Psoas muscle (tissue), 8 donors: Measurements from ENCODE around the gene FIG4. TPM values are rescaled to one million over a fixed set of nuclear protein-coding genes. Genes with fewer than 3 reads are reported as not detected.

ENCODE experiments used
- ATAC-seq, 4 donors: fragments of 200-7000 bp; cut with Tn5 transposase; one replicate each; pipeline ENCODE4 v1.9.1; 2020; ENCODE audit warnings: moderate library complexity in 3 of 4, mild to moderate bottlenecking in 2 of 4
- DNase-seq, 2 donors: peaks; one replicate each; pipeline ENCODE4 v3.0.0-alpha.2; 2020
- H3K27ac ChIP-seq: fragments of 200-600 bp; one replicate; pipeline ENCODE4 v1.8.0; 2022
- H3K27me3 ChIP-seq, 3 donors: fragments of 200-600 bp in 1 of 3; one replicate each; pipeline versions ENCODE4 v1.6.1 to v1.8.0; 2013 to 2022; ENCODE audit warnings: low read length in 2 of 3, mild to moderate bottlenecking in 2 of 3, moderate library complexity in 1 of 3; ENCODE audit not compliant: insufficient read depth in 3 of 3
- H3K36me3 ChIP-seq, 2 donors: fragments of 200-600 bp in 1 of 2; one replicate each; pipeline versions ENCODE4 v1.6.1 to v1.8.0; 2013 to 2022; ENCODE audit warnings: low read depth in 1 of 2, mild to moderate bottlenecking in 1 of 2, moderate library complexity in 1 of 2; ENCODE audit not compliant: insufficient read depth in 1 of 2
- H3K4me1 ChIP-seq: fragments of 200-600 bp; one replicate; pipeline ENCODE4 v1.8.0; 2022
- H3K4me3 ChIP-seq: fragments of 200-600 bp; one replicate; pipeline ENCODE4 v1.8.0; 2022; ENCODE audit warnings: mild to moderate bottlenecking
- H3K9me3 ChIP-seq: fragments of 200-600 bp; one replicate; pipeline ENCODE4 v1.8.0; 2022
- WGBS, 3 donors: extraction: QIAGEN DNeasy Blood & Tissue Kit; methylation state at CpG; one replicate each; pipeline versions ENCODE4 v1.1.6 to v1.1.7; 2013; 5-methylcytosine and 5-hydroxymethylcytosine counted together
- intact Hi-C, 2 donors: fragments of 100-400 bp; cut with DNase I; formaldehyde crosslinking; loops; one replicate each; pipeline versions ENCODE4 v1.11.0 to v1.14.2; 2022
- polyA plus RNA-seq, 3 donors: library from polyadenylated mRNA; stranded (reverse); fragments of 200-250 nt; gene quantifications; one replicate each; pipeline ENCODE4 v1.2.3, GENCODE V29; 2013
- total RNA-seq, 4 donors: library from RNA; stranded (reverse); fragmentation: NEBNext Ultra II Directional in 2 of 4; extraction: Animal tissue kit (Norgen Biotek cat#: 25700) in 2 of 4; gene quantifications; one replicate each; pipeline versions ENCODE4 v1.2.1 to v1.2.4, GENCODE V29; 2021 to 2023
- TF ChIP-seq, protein P1 (sequence below): fragments of 200-600 bp; IDR thresholded peaks from one replicate; pipeline ENCODE4 v1.8.0; 2022; ENCODE audit warnings: antibody characterized with exemption
- donor health status: healthy with polysubstance abuse.
- donor health status: DM: no; HTN: no; CAD: no; lungs with moderate emphysema.
- donor health status: Bipolar disorder and iron deficiency.
- donor health status: healthy.
- donor health status: DM: yes; HTN: yes; CAD: no.
- donor health status: DM: no; HTN: no; CAD: no.
- donor health status: DM: no; HTN: no; CAD: no.
- donor health status: DM: yes; HTN: yes; CAD: no.

The FIG4 gene
- total and polyA plus RNA-seq, 7 donors = 5.8 to 12.5 (median 8.6) TPM

DNA sequence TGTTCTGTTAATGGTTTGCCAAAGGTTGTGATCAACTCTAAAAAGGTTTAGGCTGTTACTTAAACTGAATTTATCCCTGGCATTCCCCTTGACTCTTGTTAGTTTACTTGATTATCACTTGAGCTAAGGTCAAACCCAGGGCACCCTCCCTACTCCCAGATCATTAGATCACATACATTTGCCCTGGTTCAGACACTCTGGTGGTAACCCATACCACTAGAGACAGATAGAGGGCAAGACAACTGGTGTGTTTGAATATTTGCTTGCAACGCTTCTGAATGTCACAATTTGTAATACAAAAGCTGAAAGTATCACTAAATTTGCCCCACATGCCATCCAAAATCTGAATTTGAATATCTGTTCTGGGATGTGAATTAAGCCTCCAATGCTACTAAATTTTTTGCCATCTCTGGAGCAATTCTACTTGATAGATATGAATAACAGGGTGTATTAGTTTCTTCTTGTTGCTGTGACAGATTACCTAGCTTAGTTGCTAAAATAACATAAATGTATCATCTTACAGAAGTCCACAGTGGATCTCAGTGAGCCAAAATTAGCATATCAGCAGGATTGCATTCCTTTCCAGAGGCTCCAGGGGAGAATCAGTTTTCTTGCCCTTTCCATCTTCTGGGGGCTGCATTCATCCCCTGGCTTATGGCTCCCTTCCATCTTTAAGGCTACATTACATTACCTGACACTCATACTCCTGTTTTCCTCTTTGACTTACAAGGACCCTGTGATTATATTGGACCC is 45.4 kb downstream of the FIG4 start:
- Histone ChIP-seq H3K36me3 (peaks cover 4 to 24% of the 10 kb centered on the region in 2 donors), H3K27me3 (no peaks in the 10 kb centered on the region), H3K9me3 (no peaks in the 10 kb centered on the region), H3K4me3 (no peak overlapping the region), H3K27ac (no peak overlapping the region), H3K4me1 (peaks cover 3% of the 10 kb centered on the region)
- DNase-seq = no peak
- TF ChIP-seq, protein P1, sequence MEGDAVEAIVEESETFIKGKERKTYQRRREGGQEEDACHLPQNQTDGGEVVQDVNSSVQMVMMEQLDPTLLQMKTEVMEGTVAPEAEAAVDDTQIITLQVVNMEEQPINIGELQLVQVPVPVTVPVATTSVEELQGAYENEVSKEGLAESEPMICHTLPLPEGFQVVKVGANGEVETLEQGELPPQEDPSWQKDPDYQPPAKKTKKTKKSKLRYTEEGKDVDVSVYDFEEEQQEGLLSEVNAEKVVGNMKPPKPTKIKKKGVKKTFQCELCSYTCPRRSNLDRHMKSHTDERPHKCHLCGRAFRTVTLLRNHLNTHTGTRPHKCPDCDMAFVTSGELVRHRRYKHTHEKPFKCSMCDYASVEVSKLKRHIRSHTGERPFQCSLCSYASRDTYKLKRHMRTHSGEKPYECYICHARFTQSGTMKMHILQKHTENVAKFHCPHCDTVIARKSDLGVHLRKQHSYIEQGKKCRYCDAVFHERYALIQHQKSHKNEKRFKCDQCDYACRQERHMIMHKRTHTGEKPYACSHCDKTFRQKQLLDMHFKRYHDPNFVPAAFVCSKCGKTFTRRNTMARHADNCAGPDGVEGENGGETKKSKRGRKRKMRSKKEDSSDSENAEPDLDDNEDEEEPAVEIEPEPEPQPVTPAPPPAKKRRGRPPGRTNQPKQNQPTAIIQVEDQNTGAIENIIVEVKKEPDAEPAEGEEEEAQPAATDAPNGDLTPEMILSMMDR = no peak
- ATAC-seq = no peak
- intact Hi-C loops = no loop called here
- WGBS, 3 donors = 54 to 76% (median 59%) methylated on average over 1 of the region's 1 CpG

DNA sequence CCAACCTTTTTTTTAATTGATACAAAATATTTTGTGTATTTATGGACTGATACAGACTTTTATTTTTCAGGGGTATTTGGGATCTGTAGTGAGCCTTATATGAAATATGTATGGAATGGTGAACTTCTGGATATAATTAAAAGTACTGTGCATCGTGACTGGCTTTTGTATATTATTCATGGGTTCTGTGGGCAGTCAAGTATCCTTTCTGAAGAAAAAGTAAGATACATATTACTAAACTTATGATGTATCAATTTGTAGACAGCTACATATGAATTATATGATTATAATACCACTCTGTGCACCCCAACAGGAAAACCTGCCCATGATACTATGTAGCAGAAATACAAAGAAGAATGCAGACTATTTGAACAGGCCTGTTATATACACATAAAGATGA is 47.2 kb downstream of the FIG4 start:
- intact Hi-C loops = no loop called here
- H3K36me3 ChIP-seq = peaks cover 4 to 19% of the 10 kb centered on the region in 2 donors
- no peak overlapping the region for H3K27ac ChIP-seq
- H3K27me3 ChIP-seq = no peaks in the 10 kb centered on the region
- H3K9me3 ChIP-seq = no peaks in the 10 kb centered on the region
- peaks cover 3% of the 10 kb centered on the region for H3K4me1 ChIP-seq
- no peak overlapping the region for H3K4me3 ChIP-seq
- no peak for DNase-seq
- TF ChIP-seq, protein P1 = no peak
- ATAC-seq = no peak
- WGBS, 3 donors = 87 to 91% (median 89%) methylated on average over 1 of the region's 1 CpG

DNA sequence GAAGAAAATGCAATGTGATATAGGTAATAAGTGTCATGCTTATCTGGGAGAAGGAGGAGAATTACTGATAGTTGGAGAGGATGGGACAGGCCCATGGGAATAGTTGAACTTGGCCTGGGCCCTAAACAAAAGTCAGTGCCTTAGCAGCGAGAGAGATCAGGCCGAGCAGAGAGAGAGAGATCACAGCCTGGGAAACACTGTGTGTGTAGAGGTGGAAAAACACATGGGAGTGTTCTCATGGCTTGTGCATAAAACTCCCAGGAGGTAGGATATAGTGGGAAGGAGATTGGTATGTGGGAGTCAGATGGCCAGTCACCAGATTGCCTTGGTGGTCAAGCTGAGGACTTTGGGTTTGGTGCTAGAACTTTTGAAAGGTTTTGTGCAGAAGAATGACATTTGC is 47.6 kb downstream of the FIG4 start:
- Histone ChIP-seq H3K27me3 (no peaks in the 10 kb centered on the region), H3K27ac (no peak overlapping the region), H3K36me3 (peaks cover 6 to 19% of the 10 kb centered on the region in 2 donors), H3K4me3 (no peak overlapping the region), H3K9me3 (no peaks in the 10 kb centered on the region), H3K4me1 (peaks cover 3% of the 10 kb centered on the region)
- ATAC-seq (no peak), DNase-seq (no peak)
- 65 to 85% (median 65%) methylated on average over 2 of the region's 2 CpGs for WGBS, 3 donors
- TF ChIP-seq, protein P1 = no peak
- intact Hi-C loops = no loop called here

DNA sequence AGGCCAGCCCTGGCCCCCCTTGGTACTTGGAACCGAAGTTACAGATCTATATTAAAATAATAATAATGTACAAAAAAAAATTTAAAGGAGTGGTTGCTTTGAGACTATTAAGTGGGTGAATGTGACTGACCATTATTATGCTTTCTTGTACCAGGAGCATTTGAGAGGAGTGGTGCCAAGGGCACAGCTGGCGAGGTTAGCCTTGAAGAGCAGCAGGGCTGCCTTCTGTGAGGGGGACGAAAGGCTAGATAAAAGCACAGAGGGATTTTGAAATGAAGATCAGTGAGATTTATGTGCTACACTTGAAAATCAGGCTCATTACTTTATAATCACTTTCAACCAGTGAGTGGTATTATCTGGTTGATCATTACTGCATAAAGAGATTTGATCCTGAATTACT is 48.6 kb downstream of the FIG4 start:
- no peak overlapping the region for H3K27ac ChIP-seq
- no peak for ATAC-seq
- 64 to 89% (median 77%) methylated on average over 3 of the region's 3 CpGs for WGBS, 3 donors
- DNase-seq = no peak
- H3K4me1 ChIP-seq = peaks cover 3% of the 10 kb centered on the region
- H3K27me3 ChIP-seq = no peaks in the 10 kb centered on the region
- TF ChIP-seq, protein P1 = no peak
- intact Hi-C loops = no loop called here
- no peaks in the 10 kb centered on the region for H3K9me3 ChIP-seq
- peaks cover 7 to 26% of the 10 kb centered on the region in 2 donors for H3K36me3 ChIP-seq
- no peak overlapping the region for H3K4me3 ChIP-seq

DNA sequence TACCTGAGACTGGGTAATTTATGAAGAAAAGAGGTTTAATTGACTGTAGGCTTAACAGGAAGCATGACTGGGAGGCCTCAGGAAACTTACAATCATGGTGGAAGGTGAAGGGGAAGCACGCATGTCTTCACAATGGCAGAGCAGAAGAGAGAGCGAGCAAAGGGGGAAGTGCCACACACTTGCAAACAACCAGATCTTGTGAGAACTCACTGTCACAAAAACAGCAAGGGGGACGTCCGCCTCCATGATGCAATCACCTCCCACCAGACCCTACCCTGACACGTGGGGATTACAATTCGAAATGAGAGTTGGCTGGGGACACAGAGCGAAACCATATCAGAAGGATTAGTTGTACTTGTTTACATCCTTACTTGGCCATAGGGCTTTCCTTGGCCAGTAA is 49.7 kb downstream of the FIG4 start:
- H3K4me3 ChIP-seq = no peak overlapping the region
- TF ChIP-seq, protein P1 = no peak
- H3K27ac ChIP-seq = no peak overlapping the region

More for the DNA sequence above, 49.7 kb downstream of the FIG4 start:
- Histone ChIP-seq H3K36me3 (peaks cover 7 to 15% of the 10 kb centered on the region in 2 donors), H3K27me3 (no peaks in the 10 kb centered on the region), H3K9me3 (no peaks in the 10 kb centered on the region), H3K4me1 (peaks cover 3% of the 10 kb centered on the region)
- no peak for DNase-seq
- WGBS, 3 donors = 69 to 78% (median 69%) methylated on average over 7 of the region's 7 CpGs
- ATAC-seq = no peak
- intact Hi-C loops = no loop called here
